VCaP (cell line): ENCODE measurements around the gene DOCK6.

ENCODE experiments used
- H3K27ac ChIP-seq: fragments of 450-650 bp; 2 replicates; pipeline ENCODE4 v1.5.1; 2017
- CTCF ChIP-seq: fragments of 450-650 bp; conservative IDR thresholded peaks from 2 replicates; pipeline ENCODE4 v1.5.1; 2017; ENCODE audit warnings: mild to moderate bottlenecking, moderate library complexity

The DOCK6 gene

GRCh38 chr19:11261971-11262839 lies at the start of gene DOCK6:
Gene DOCK6, minus strand, starts transcription at chr19:11262524. Its CDS starts 84 bp downstream, at chr19:11262440.
- H3K27ac ChIP-seq = peak within 1 kb of the TSS; percentile 49; the same call in 1 of the 2 replicates
- TF ChIP-seq CTCF = peak; percentile 59

GRCh38 chr19:11306337-11306736 lies 44.0 kb upstream of the DOCK6 start:
- no peak for TF ChIP-seq CTCF
- no peak overlapping the region for H3K27ac ChIP-seq

GRCh38 chr19:11304936-11305335 lies 42.6 kb upstream of the DOCK6 start:
- TF ChIP-seq CTCF = no peak

GRCh38 chr19:11300811-11301120 lies 38.4 kb upstream of the DOCK6 start:
- no peak for TF ChIP-seq CTCF

More at GRCh38 chr19:11304936-11305335, 42.6 kb upstream of the DOCK6 start:
- H3K27ac ChIP-seq = no peak overlapping the region

GRCh38 chr19:11299946-11300810 lies 37.9 kb upstream of the DOCK6 start:
- H3K27ac ChIP-seq = no peak overlapping the region
- no peak for TF ChIP-seq CTCF

More at GRCh38 chr19:11300811-11301120, 38.4 kb upstream of the DOCK6 start:
- no peak overlapping the region for H3K27ac ChIP-seq

GRCh38 chr19:11296264-11296663 lies 33.9 kb upstream of the DOCK6 start:
- TF ChIP-seq CTCF = no peak
- no peak overlapping the region for H3K27ac ChIP-seq

GRCh38 chr19:11295665-11296245 lies 33.4 kb upstream of the DOCK6 start, which contains the start of gene TSPAN16:
Gene TSPAN16, plus strand, starts transcription at chr19:11296160. Its CDS starts 138 bp downstream, at chr19:11296298.
- TF ChIP-seq CTCF = no peak

More at GRCh38 chr19:11295665-11296245, 33.4 kb upstream of the DOCK6 start, which contains the start of gene TSPAN16:
- no peak within 1 kb of the TSS for H3K27ac ChIP-seq
